Breast epithelium (tissue), 4 donors: ENCODE measurements around the gene SNCB. TPM values are rescaled to one million over a fixed set of nuclear protein-coding genes. Genes with fewer than 3 reads are reported as not detected.
A peak's percentile ranks its signal among the peaks of the same experiment; 100 is the strongest.

Experiments used
- DNase-seq, 2 donors: peaks; one replicate each; pipeline ENCODE4 v3.0.0-alpha.2; 2019; ENCODE audit warnings: low spot score in 2 of 2
- H3K27ac ChIP-seq, 2 donors: fragments of 200-600 bp; sonication (generic) in 1 of 2; one replicate each; pipeline ENCODE4 v1.5.1; 2016 to 2019; ENCODE audit warnings: mild to moderate bottlenecking in 1 of 2
- H3K27me3 ChIP-seq, 2 donors: fragments of 200-600 bp; sonication (generic) in 1 of 2; one replicate each; pipeline versions ENCODE4 v1.5.1 to v1.6.0; 2017 to 2019; ENCODE audit warnings: control low read depth in 1 of 2, mild to moderate bottlenecking in 1 of 2
- H3K36me3 ChIP-seq: fragments of 200-600 bp; one replicate; pipeline ENCODE4 v1.5.1; 2019
- H3K4me1 ChIP-seq, 2 donors: fragments of 200-600 bp; sonication (generic); one replicate each; pipeline ENCODE4 v1.5.1; 2016 to 2019; ENCODE audit warnings: control low read depth in 1 of 2
- H3K4me3 ChIP-seq, 3 donors: fragments of 200-600 bp; sonication (generic); 1 replicate in 2 of 3; 2 replicates in 1 of 3; pipeline ENCODE4 v1.5.1; 2016 to 2019; ENCODE audit warnings: mild to moderate bottlenecking in 3 of 3, moderate library complexity in 2 of 3
- H3K9me3 ChIP-seq, 2 donors: fragments of 200-600 bp; sonication (generic) in 1 of 2; one replicate each; pipeline ENCODE4 v1.5.1; 2016 to 2019; ENCODE audit warnings: control low read depth in 1 of 2
- CTCF ChIP-seq, 3 donors: fragments of 450-650 bp; IDR thresholded peaks; one replicate each; pipeline ENCODE4 v1.5.1; 2016 to 2017; ENCODE audit warnings: antibody characterized with exemption in 3 of 3, mild to moderate bottlenecking in 3 of 3, moderate library complexity in 3 of 3
- POLR2A ChIP-seq: fragments of 450-650 bp; IDR thresholded peaks from one replicate; pipeline ENCODE4 v1.6.1; 2016; ENCODE audit warnings: antibody characterized with exemption, mild to moderate bottlenecking, moderate library complexity
- POLR2AphosphoS5 ChIP-seq, 3 donors: sonication (generic); formaldehyde crosslinking; IDR thresholded peaks; one replicate each; pipeline ENCODE4 v1.6.1; 2017; ENCODE audit warnings: antibody characterized with exemption in 3 of 3
- intact Hi-C: fragments of 100-400 bp; cut with DNase I; formaldehyde crosslinking; loops from one replicate; pipeline ENCODE4 v1.15.1; 2023; ENCODE audit warnings: low total_unique reads
- total RNA-seq, 3 donors: library from RNA; depleted of rRNA; stranded (reverse); fragments of >200 nt; gene quantifications; one replicate each; pipeline ENCODE4 v1.1.0, GENCODE V29; 2016

SNCB gene
- total RNA-seq, 3 donors from 2014 or later: not detected

- Histone ChIP-seq H3K4me1 (peaks cover 4 to 6% of the 10 kb centered on the region in 2 donors), H3K27me3 (peaks cover 6 to 69% of the 10 kb centered on the region in 2 donors), H3K27ac (no peak overlapping the region), H3K9me3 (no peaks in the 10 kb centered on the region), H3K4me3 (no peak overlapping the region), H3K36me3 (no peaks in the 10 kb centered on the region)
- TF ChIP-seq CTCF (IDR thresholded peaks at IDR 0.05): no peak
- TF ChIP-seq POLR2AphosphoS5 (IDR thresholded peaks at IDR 0.05): no peak
- no peak for TF ChIP-seq POLR2A
- intact Hi-C loops: no loop called here
- DNase-seq: no peak
Observed at GRCh38 chr5:176632745-176633144, 2.4 kb upstream of the SNCB start.

- Histone ChIP-seq H3K27ac (no peak overlapping the region), H3K4me3 (no peak overlapping the region), H3K9me3 (no peaks in the 10 kb centered on the region), H3K4me1 (peaks cover 4 to 6% of the 10 kb centered on the region in 2 donors), H3K36me3 (no peaks in the 10 kb centered on the region), H3K27me3 (peaks cover 8 to 81% of the 10 kb centered on the region in 2 donors)
- TF ChIP-seq POLR2AphosphoS5 (IDR thresholded peaks at IDR 0.05): no peak
- TF ChIP-seq CTCF (IDR thresholded peaks at IDR 0.05): no peak
- TF ChIP-seq POLR2A: no peak
- intact Hi-C loops: no loop called here
- DNase-seq: no peak
Observed at GRCh38 chr5:176631383-176632200, 1.3 kb upstream of the SNCB start.

- H3K27ac ChIP-seq: no peak overlapping the region
- peaks cover 4 to 6% of the 10 kb centered on the region in 2 donors for H3K4me1 ChIP-seq
- TF ChIP-seq POLR2A (no peak), CTCF (IDR thresholded peaks at IDR 0.05) (no peak), POLR2AphosphoS5 (IDR thresholded peaks at IDR 0.05) (no peak)
- no peak for DNase-seq
- H3K4me3 ChIP-seq: peak overlapping the region; percentile 11 to 65 (median 38)
- intact Hi-C loops: no loop called here
- H3K36me3 ChIP-seq: no peaks in the 10 kb centered on the region
- H3K27me3 ChIP-seq: peaks cover 8 to 83% of the 10 kb centered on the region in 2 donors
- no peaks in the 10 kb centered on the region for H3K9me3 ChIP-seq
Observed at GRCh38 chr5:176630681-176631222, 418 bp upstream of the SNCB start.

- intact Hi-C loops: no loop called here
- Histone ChIP-seq H3K4me1 (peaks cover 4 to 6% of the 10 kb centered on the region in 2 donors), H3K9me3 (no peaks in the 10 kb centered on the region), H3K27me3 (peaks cover 8 to 86% of the 10 kb centered on the region in 2 donors), H3K4me3 (peak overlapping the region in 1 of 3 donors; percentile 65), H3K27ac (no peak overlapping the region), H3K36me3 (no peaks in the 10 kb centered on the region)
- no peak for DNase-seq
- TF ChIP-seq POLR2A: no peak
- no peak for TF ChIP-seq POLR2AphosphoS5 (IDR thresholded peaks at IDR 0.05)
- TF ChIP-seq CTCF (IDR thresholded peaks at IDR 0.05): no peak
Observed at GRCh38 chr5:176629317-176629852, 949 bp downstream of the SNCB start.
